Endothelial cell of umbilical vein (primary cell): ENCODE data around the gene ATP8B2. TPM values are rescaled to one million over a fixed set of nuclear protein-coding genes. Genes with fewer than 3 reads are reported as not detected.

ENCODE experiments used
- BruUV-seq: library from RNA; stranded (reverse); fragments of 400-500 nt; replicated peaks from 2 replicates; lab custom pipeline; 2021; lab: Mats Ljungman, UMichigan
- CTCF ChIA-PET: fragments of 300-600, 350-600 bp; sonication (Branson Sonifier 250); formaldehyde crosslinking; loops from one replicate; lab custom pipeline; 2021; ENCODE audit warnings: antibody characterized with exemption, inconsistent platforms; lab: Charles Lee
- POLR2A ChIA-PET: fragments of 300-600, 350-600 bp; sonication (Branson Sonifier 250); formaldehyde crosslinking; loops from one replicate; lab custom pipeline; 2021; ENCODE audit warnings: antibody characterized with exemption, inconsistent platforms; lab: Charles Lee
- DNase-seq: peaks from one replicate; pipeline ENCODE4 v3.0.0-alpha.2; 2011; ENCODE audit warnings: low read depth, low spot score
- FAIRE-seq: peaks from 2 replicates; lab custom pipeline; 2011; peaks lifted over from hg19 to GRCh38; lab: Jason Lieb, UNC
- H2AFZ ChIP-seq: 2 replicates; pipeline ENCODE4 v1.6.0; 2012; ENCODE audit warnings: low read depth, low read length, control low read depth, inconsistent platforms
- H3K27ac ChIP-seq: 2 replicates; pipeline ENCODE4 v1.5.1; 2011; ENCODE audit warnings: low read depth, mild to moderate bottlenecking, control low read depth, low read length, moderate library complexity; ENCODE audit not compliant: insufficient read depth
- H3K27me3 ChIP-seq, 2 experiments: 2 replicates each; pipeline versions ENCODE4 v1.6.0 to v1.6.1; 2011; ENCODE audit warnings: low read length in 2 of 2, mixed read lengths in 1 of 2; ENCODE audit not compliant: control insufficient read depth in 2 of 2, insufficient read depth in 2 of 2
- H3K36me3 ChIP-seq, 2 experiments: 2 replicates in 1 of 2; 3 replicates in 1 of 2; pipeline ENCODE4 v1.5.1; 2011; ENCODE audit warnings: low read length in 2 of 2, mild to moderate bottlenecking in 1 of 2, moderate library complexity in 1 of 2; ENCODE audit not compliant: control insufficient read depth in 2 of 2, insufficient read depth in 2 of 2; ENCODE audit errors: extremely low read depth in 1 of 2
- H3K4me1 ChIP-seq: 3 replicates; pipeline ENCODE4 v1.5.1; 2011; ENCODE audit warnings: mild to moderate bottlenecking, low read length; ENCODE audit not compliant: control insufficient read depth, insufficient read depth; ENCODE audit errors: extremely low read depth
- H3K4me2 ChIP-seq: 2 replicates; pipeline ENCODE4 v1.6.1; 2011; ENCODE audit warnings: low read length, control low read depth, mixed read lengths; ENCODE audit not compliant: insufficient read depth
- H3K4me3 ChIP-seq, 3 experiments: fragments of 200-600 bp in 1 of 3; sonication (generic), shearing (Covaris generic) in 1 of 3; replicated peaks in 1 of 3; 2 replicates each; pipeline ENCODE4 v1.5.1; 2011 to 2016; ENCODE audit warnings: control low read depth in 3 of 3, low read length in 3 of 3, mild to moderate bottlenecking in 2 of 3, inconsistent platforms in 1 of 3, low read depth in 1 of 3, moderate library complexity in 1 of 3; ENCODE audit not compliant: insufficient read depth in 1 of 3
- H3K79me2 ChIP-seq: 2 replicates; pipeline ENCODE4 v1.6.0; 2012; ENCODE audit warnings: low read length, inconsistent platforms; ENCODE audit not compliant: control insufficient read depth, insufficient read depth
- H3K9ac ChIP-seq: replicated peaks from 2 replicates; pipeline ENCODE3; 2011; ENCODE audit warnings: low read length, control low read depth; ENCODE audit not compliant: insufficient read depth; ENCODE audit errors: extremely low read depth
- H3K9me1 ChIP-seq: replicated peaks from 3 replicates; pipeline ENCODE4 v1.6.0; 2011; ENCODE audit warnings: mild to moderate bottlenecking, low read length; ENCODE audit not compliant: control insufficient read depth, insufficient read depth; ENCODE audit errors: extremely low read depth
- H3K9me3 ChIP-seq: replicated peaks from 2 replicates; pipeline ENCODE4 v1.5.1; 2012; ENCODE audit warnings: low read length, inconsistent platforms; ENCODE audit not compliant: control insufficient read depth, insufficient read depth
- H4K20me1 ChIP-seq: replicated peaks from 2 replicates; pipeline ENCODE3; 2011; ENCODE audit warnings: mild to moderate bottlenecking, low read length; ENCODE audit not compliant: control insufficient read depth, insufficient read depth; ENCODE audit errors: extremely low read depth
- EZH2 ChIP-seq: IDR thresholded peaks from 2 replicates; pipeline ENCODE4 v1.6.1; 2012; ENCODE audit warnings: borderline replicate concordance, low read depth, mild to moderate bottlenecking, moderate library complexity, low read length, inconsistent platforms; ENCODE audit not compliant: severe bottlenecking
- FOS ChIP-seq: IDR thresholded peaks from 2 replicates; pipeline ENCODE4 v1.6.1; 2011; ENCODE audit warnings: mild to moderate bottlenecking, low read length, moderate library complexity, borderline replicate concordance; ENCODE audit not compliant: insufficient read depth
- GATA2 ChIP-seq: IDR thresholded peaks from 2 replicates; pipeline ENCODE4 v1.7.0; 2011; ENCODE audit warnings: low read depth, mild to moderate bottlenecking, moderate library complexity, mixed read lengths, low read length; ENCODE audit not compliant: insufficient read length, insufficient read depth
- JUN ChIP-seq: IDR thresholded peaks from 2 replicates; pipeline ENCODE4 v1.6.1; 2011; ENCODE audit warnings: borderline replicate concordance, low read depth; ENCODE audit not compliant: insufficient read length, insufficient read depth
- MYC ChIP-seq: IDR thresholded peaks from one replicate; pipeline ENCODE4 v1.6.1; 2011; ENCODE audit warnings: mild to moderate bottlenecking, low read depth, low read length
- POLR2A ChIP-seq: IDR thresholded peaks from 2 replicates; pipeline ENCODE4 v1.6.1; 2012; ENCODE audit warnings: low read depth, mild to moderate bottlenecking, control low read depth, low read length
- POLR2AphosphoS5 ChIP-seq: IDR thresholded peaks from 2 replicates; pipeline ENCODE4 v1.6.1; 2012; ENCODE audit warnings: low read depth, mild to moderate bottlenecking, control low read depth, low read length, moderate library complexity; ENCODE audit not compliant: insufficient read depth
- dilution Hi-C: fragments of 300-500 bp; cut with MboI; formaldehyde crosslinking; loops from one replicate; pipeline ENCODE4 v1.15.0; 2019; ENCODE audit warnings: low sequenced_read_pairs; ENCODE audit not compliant: extremely low pct_ligation_motif_present
- intact Hi-C: fragments of 100-400 bp; cut with micrococcal nuclease; formaldehyde crosslinking; loops from one replicate; pipeline ENCODE4 v1.10.0; 2022
- polyA plus RNA-seq, 4 experiments: library from polyadenylated mRNA; depleted of rRNA in 3 of 4; stranded (reverse) in 3 of 4; unstranded in 1 of 4; fragments of >200 nt; gene quantifications; 2 replicates each; pipeline versions ENCODE4 v1.2.1 to v1.2.3, GENCODE V29; 2011 to 2012; ENCODE audit warnings: missing spikeins in 1 of 4
- total RNA-seq: library from RNA; stranded (reverse); gene quantifications from 2 replicates; pipeline ENCODE4 v1.2.3, GENCODE V29; 2021
- TF ChIP-seq, protein P1 (sequence below): IDR thresholded peaks from 2 replicates; pipeline ENCODE4 v1.6.1; 2011; ENCODE audit not compliant: insufficient read depth, insufficient read length
- TF ChIP-seq, protein P2 (sequence below), 2 donors: IDR thresholded peaks; 1 replicate in 1 of 2; 2 replicates in 1 of 2; pipeline ENCODE4 v1.5.1; 2011; ENCODE audit warnings: low read length in 2 of 2, mild to moderate bottlenecking in 2 of 2, moderate library complexity in 2 of 2, control low read depth in 1 of 2, inconsistent platforms in 1 of 2, low read depth in 1 of 2; ENCODE audit not compliant: insufficient read depth in 1 of 2; ENCODE audit errors: extremely low read depth in 1 of 2

The ATP8B2 gene
- total and polyA plus RNA-seq, 2 donors (not counting 3 experiments of a cell fraction or from before 2014, with no cell fraction given): 64.7 to 72.8 TPM

DNA sequence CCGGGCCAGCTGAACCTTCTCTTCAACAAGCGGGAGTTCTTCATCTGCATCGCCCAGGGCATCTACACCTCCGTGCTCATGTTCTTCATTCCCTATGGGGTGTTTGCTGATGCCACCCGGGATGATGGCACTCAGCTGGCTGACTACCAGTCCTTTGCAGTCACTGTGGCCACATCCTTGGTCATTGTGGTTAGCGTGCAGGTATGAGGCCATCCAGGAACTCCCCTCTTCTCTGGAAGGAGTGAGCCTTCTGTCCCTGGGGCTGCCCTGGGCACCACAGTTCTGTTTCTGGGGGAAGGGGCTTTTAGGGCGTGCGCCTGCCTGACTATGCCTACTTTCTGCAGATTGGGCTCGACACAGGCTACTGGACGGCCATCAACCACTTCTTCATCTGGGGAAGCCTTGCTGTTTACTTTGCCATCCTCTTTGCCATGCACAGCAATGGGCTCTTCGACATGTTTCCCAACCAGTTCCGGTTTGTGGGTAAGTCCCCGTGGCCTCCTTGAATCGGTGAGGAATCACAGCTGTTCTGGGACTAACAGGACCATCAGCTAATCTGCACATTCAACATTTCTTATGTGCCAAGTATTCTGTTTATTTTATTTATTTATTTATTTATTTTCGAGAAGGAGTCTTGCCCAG, 21.1 kb downstream of the ATP8B2 start:
- dilution Hi-C loops (no loop called here), intact Hi-C loops (loop anchor here (2.0 kb wide), 1 partner anchor 132 kb away; no protein-coding TSS in a partner anchor)
- Histone ChIP-seq H3K79me2 (no peaks in the 10 kb centered on the region), H3K4me1 (peaks cover 6% of the 10 kb centered on the region), H3K36me3 (peaks cover 15 to 62% of the 10 kb centered on the region in 2 experiments), H3K27me3 (no peaks in the 10 kb centered on the region), H2AFZ (no peak overlapping the region), H3K9me1 (no peaks in the 10 kb centered on the region), H3K9ac (no peak overlapping the region), H3K9me3 (no peaks in the 10 kb centered on the region), H3K27ac (no peak overlapping the region), H4K20me1 (no peaks in the 10 kb centered on the region), H3K4me3 (no peak overlapping the region), H3K4me2 (no peak overlapping the region)
- ChIA-PET POLR2A (no interaction called here), CTCF (interaction anchor here (1.0 to 6.4 kb wide), 5 partner anchors 8 to 200 kb away, joined by 3 to 67 read pairs (median 3); no protein-coding TSS in a partner anchor)
- no TSS peak for BruUV-seq
- TF ChIP-seq FOS (no peak), POLR2A (no peak), MYC (no peak), JUN (no peak), EZH2 (no peak), POLR2AphosphoS5 (no peak), GATA2 (no peak)
- TF ChIP-seq, protein P1, sequence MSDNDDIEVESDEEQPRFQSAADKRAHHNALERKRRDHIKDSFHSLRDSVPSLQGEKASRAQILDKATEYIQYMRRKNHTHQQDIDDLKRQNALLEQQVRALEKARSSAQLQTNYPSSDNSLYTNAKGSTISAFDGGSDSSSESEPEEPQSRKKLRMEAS: no peak
- TF ChIP-seq, protein P2, sequence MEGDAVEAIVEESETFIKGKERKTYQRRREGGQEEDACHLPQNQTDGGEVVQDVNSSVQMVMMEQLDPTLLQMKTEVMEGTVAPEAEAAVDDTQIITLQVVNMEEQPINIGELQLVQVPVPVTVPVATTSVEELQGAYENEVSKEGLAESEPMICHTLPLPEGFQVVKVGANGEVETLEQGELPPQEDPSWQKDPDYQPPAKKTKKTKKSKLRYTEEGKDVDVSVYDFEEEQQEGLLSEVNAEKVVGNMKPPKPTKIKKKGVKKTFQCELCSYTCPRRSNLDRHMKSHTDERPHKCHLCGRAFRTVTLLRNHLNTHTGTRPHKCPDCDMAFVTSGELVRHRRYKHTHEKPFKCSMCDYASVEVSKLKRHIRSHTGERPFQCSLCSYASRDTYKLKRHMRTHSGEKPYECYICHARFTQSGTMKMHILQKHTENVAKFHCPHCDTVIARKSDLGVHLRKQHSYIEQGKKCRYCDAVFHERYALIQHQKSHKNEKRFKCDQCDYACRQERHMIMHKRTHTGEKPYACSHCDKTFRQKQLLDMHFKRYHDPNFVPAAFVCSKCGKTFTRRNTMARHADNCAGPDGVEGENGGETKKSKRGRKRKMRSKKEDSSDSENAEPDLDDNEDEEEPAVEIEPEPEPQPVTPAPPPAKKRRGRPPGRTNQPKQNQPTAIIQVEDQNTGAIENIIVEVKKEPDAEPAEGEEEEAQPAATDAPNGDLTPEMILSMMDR (IDR thresholded peaks at IDR 0.05; ENCODE audit: extremely low read depth in 1 of 2, insufficient read depth in 1 of 2, low read depth in 1 of 2, low read length in 2 of 2): no peak
- DNase-seq (no peak), FAIRE-seq (no peak)
